ENCODE data around the gene C2orf68. TPM values are rescaled to one million over a fixed set of nuclear protein-coding genes. Genes with fewer than 3 reads are reported as not detected.

The C2orf68 gene
- total RNA-seq, 2 donors from 2014 or later = 13.0 to 21.9 TPM

DNA sequence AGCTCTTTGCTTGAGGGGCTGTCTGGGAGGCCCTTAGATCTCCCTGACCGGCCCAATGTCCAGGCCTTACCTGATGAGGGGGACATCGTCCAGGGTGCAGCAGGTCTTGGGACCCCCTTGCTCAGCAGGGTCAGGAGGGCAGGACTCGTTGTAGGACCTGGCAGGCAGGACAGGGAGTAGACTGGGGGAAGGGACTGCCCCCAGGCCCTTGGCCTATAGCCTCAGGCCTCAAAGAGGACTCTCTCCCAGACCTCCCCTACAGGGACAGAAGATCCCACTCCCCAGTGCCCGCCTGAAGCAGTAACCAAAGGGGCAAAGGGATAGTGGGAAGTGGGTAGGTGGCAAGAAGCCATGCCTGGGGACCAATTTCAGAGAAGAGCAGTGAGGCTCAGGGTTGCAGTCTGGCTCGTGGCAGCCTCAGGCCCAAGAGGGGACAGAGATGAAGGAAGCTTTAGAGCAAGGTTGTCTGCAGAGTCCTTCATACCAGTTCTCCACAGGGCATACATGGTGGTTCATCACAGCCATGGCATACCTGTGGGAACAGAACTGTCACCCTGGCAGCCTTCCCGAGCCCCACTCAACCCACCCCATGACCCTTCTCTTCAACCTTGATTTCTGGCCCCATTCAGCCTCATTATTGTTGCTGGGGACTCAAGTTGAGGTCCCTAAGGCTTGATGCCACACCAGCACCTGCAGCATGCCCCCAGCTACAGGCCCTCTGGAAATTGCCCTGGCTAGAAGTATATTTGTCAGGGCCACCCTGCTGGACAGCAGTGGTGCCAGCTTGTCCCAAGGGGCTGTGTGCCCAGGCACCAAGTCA is 10.7 kb downstream of the C2orf68 start:
- H3K4me3 ChIP-seq = peak overlapping the region; percentile 80
- TF ChIP-seq, protein P1, sequence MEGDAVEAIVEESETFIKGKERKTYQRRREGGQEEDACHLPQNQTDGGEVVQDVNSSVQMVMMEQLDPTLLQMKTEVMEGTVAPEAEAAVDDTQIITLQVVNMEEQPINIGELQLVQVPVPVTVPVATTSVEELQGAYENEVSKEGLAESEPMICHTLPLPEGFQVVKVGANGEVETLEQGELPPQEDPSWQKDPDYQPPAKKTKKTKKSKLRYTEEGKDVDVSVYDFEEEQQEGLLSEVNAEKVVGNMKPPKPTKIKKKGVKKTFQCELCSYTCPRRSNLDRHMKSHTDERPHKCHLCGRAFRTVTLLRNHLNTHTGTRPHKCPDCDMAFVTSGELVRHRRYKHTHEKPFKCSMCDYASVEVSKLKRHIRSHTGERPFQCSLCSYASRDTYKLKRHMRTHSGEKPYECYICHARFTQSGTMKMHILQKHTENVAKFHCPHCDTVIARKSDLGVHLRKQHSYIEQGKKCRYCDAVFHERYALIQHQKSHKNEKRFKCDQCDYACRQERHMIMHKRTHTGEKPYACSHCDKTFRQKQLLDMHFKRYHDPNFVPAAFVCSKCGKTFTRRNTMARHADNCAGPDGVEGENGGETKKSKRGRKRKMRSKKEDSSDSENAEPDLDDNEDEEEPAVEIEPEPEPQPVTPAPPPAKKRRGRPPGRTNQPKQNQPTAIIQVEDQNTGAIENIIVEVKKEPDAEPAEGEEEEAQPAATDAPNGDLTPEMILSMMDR (IDR thresholded peaks at IDR 0.05) = no peak
- H3K9me3 ChIP-seq = no peaks in the 10 kb centered on the region
- H3K27ac ChIP-seq = peak overlapping the region; percentile 67 to 85
- peaks cover 35 to 54% of the 10 kb centered on the region in 2 donors for H3K4me1 ChIP-seq (ENCODE audit: control insufficient read depth in 1 of 2, low read depth in 2 of 2)
- ATAC-seq (ENCODE audit: insufficient number of reproducible peaks, low FRiP score, low read depth) (no peak), DNase-seq (ENCODE audit: low spot score) (no peak)
- no peaks in the 10 kb centered on the region for H3K27me3 ChIP-seq (replicated peaks; ENCODE audit: insufficient read depth)
- H3K36me3 ChIP-seq = peaks cover 15% of the 10 kb centered on the region

DNA sequence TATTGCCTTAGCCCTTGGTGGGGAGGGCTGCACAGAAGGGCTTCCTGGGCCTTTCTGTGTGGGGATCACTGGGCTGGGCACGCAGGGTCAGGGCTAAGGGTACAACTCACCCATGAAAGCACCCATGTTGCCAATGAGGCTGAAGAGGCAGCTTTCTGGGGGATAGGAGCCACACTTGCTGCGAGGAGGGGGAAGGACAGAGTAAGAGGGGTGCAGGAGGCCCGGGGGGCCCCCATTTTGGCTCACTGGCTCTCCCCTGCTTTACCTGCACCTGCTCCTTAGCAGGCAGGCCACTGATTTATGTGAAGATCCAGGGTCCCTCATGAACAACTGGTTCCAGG is 11.7 kb downstream of the C2orf68 start:
- no peak overlapping the region for H3K4me3 ChIP-seq
- no peak for DNase-seq (ENCODE audit: low spot score)
- H3K9me3 ChIP-seq = no peaks in the 10 kb centered on the region
- H3K27me3 ChIP-seq (replicated peaks; ENCODE audit: insufficient read depth) = no peaks in the 10 kb centered on the region
- H3K36me3 ChIP-seq = peaks cover 15% of the 10 kb centered on the region
- no peak for ATAC-seq (ENCODE audit: insufficient number of reproducible peaks, low FRiP score, low read depth)
- H3K27ac ChIP-seq = no peak overlapping the region
- TF ChIP-seq, protein P1 (IDR thresholded peaks at IDR 0.05) = no peak
- peaks cover 26 to 47% of the 10 kb centered on the region in 2 donors for H3K4me1 ChIP-seq (ENCODE audit: control insufficient read depth in 1 of 2, low read depth in 2 of 2)

DNA sequence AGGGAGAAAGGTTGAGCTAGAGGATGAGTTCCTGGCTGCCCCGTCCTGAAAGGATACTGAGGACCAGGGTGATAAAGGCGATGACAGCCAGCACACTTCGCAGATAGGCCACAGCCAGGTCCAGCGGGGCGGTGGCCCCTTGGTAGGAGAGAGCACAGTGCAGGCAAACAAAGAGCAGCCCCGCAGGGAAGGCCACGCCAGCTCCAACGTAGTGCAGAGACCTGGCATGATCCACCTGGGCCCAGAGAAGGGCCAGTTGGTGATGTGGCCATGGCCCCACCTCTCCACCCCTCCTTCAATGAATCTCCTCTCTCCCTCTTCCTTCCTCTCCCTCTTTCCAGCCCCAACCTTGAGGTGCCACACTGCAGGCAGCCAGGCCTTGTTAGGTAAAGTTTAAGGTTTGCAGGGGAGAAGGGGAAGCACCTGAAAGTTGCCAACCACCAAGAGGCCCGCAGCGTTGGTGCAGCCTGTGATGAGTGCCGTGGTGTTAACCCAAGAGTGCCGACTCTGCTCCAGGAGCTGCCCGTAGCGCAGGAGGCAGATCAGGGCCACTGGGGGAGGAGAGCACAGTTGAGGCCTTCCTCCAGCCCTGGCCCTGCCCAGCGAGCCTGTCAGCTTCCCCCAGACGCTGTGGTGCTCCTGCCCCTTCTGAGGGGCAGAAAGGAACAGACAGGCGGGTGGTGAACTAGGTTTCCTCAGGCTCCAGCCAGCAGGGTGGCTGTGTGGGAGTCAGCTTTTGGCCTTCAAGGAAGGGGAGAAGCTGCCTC is 12.2 kb downstream of the C2orf68 start:
- H3K4me1 ChIP-seq (ENCODE audit: control insufficient read depth in 1 of 2, low read depth in 2 of 2) = peaks cover 26 to 45% of the 10 kb centered on the region in 2 donors
- TF ChIP-seq, protein P1 (IDR thresholded peaks at IDR 0.05) = no peak
- DNase-seq (ENCODE audit: low spot score) (no peak), ATAC-seq (ENCODE audit: insufficient number of reproducible peaks, low FRiP score, low read depth) (no peak)
- H3K27me3 ChIP-seq (replicated peaks; ENCODE audit: insufficient read depth) = no peaks in the 10 kb centered on the region
- no peak overlapping the region for H3K27ac ChIP-seq
- H3K4me3 ChIP-seq = no peak overlapping the region
- no peaks in the 10 kb centered on the region for H3K9me3 ChIP-seq
- peaks cover 15% of the 10 kb centered on the region for H3K36me3 ChIP-seq

DNA sequence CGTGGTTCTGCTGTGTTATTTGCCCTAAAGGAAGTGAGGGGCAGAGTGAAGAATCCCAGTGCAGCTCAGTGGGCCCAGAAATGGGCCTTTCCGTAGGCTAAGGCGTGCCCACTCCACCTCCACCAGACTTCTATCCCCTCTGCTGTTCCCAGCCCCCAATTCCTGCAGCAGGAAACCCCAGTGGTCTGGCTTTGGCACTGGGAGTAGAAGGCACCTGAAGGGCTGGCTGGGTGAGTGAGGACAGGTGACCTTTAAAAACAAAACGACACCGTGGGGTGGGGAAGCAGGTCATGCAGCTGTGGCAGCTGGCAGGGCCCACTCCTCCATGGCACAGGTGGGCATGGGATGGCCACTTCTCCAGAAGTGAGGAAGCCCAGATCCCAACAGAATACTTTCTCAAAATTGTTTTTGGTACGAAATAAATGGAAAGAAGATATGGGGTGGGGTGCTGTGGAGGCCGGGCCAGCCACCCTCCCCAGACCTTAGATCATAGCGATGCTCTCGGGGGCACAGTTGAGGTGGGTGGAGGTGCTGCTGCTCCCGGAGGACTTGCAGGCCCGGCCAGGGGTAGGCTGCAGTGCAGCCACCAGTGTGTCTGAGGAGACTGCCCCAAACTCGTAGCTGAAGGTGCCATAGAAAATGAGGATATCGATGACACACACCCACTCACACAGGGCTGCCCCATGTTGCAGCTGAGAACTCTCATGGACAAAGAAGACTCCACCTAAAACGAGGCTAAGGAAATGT is 13.1 kb downstream of the C2orf68 start:
- H3K4me1 ChIP-seq (ENCODE audit: control insufficient read depth in 1 of 2, low read depth in 2 of 2) = peaks cover 22 to 42% of the 10 kb centered on the region in 2 donors
- TF ChIP-seq, protein P1 (IDR thresholded peaks at IDR 0.05) = no peak
- no peak overlapping the region for H3K27ac ChIP-seq
- no peaks in the 10 kb centered on the region for H3K9me3 ChIP-seq
- peaks cover 15% of the 10 kb centered on the region for H3K36me3 ChIP-seq
- no peaks in the 10 kb centered on the region for H3K27me3 ChIP-seq (replicated peaks; ENCODE audit: insufficient read depth)
- H3K4me3 ChIP-seq = no peak overlapping the region
- DNase-seq (ENCODE audit: low spot score) (no peak), ATAC-seq (ENCODE audit: insufficient number of reproducible peaks, low FRiP score, low read depth) (no peak)

DNA sequence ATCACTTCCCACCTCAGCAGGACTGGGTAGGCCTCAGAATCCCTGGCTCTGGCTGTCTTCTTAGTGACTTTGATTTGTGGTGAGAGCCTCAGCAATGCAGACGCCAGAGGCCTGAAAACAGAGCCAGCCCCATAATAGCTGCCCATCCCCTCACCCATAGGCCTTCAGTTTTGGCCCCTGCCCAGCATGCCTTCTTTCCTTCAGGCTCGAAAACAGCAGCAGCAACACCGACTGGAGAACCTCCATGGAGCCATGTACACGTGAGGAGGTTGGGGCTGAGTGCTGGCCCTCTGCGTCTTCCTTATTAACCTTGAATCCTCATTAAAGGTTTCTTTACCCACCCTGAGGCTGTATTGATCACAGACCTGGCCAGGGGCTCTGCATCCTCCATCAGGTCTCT is 14.6 kb downstream of the C2orf68 start:
- peaks cover 15% of the 10 kb centered on the region for H3K36me3 ChIP-seq
- H3K4me3 ChIP-seq = no peak overlapping the region
- peak overlapping the region in 1 of 2 donors; percentile 94 for H3K27ac ChIP-seq
- no peak for DNase-seq (ENCODE audit: low spot score)
- peaks cover 19 to 46% of the 10 kb centered on the region in 2 donors for H3K4me1 ChIP-seq (ENCODE audit: control insufficient read depth in 1 of 2, low read depth in 2 of 2)
- H3K27me3 ChIP-seq (replicated peaks; ENCODE audit: insufficient read depth) = no peaks in the 10 kb centered on the region
- H3K9me3 ChIP-seq = no peaks in the 10 kb centered on the region
- ATAC-seq (ENCODE audit: insufficient number of reproducible peaks, low FRiP score, low read depth) = no peak
- TF ChIP-seq, protein P1 (IDR thresholded peaks at IDR 0.05) = no peak

Measured in thoracic aorta (tissue), 2 donors.